ENCODE measurements around the gene HTR3E.

DNA sequence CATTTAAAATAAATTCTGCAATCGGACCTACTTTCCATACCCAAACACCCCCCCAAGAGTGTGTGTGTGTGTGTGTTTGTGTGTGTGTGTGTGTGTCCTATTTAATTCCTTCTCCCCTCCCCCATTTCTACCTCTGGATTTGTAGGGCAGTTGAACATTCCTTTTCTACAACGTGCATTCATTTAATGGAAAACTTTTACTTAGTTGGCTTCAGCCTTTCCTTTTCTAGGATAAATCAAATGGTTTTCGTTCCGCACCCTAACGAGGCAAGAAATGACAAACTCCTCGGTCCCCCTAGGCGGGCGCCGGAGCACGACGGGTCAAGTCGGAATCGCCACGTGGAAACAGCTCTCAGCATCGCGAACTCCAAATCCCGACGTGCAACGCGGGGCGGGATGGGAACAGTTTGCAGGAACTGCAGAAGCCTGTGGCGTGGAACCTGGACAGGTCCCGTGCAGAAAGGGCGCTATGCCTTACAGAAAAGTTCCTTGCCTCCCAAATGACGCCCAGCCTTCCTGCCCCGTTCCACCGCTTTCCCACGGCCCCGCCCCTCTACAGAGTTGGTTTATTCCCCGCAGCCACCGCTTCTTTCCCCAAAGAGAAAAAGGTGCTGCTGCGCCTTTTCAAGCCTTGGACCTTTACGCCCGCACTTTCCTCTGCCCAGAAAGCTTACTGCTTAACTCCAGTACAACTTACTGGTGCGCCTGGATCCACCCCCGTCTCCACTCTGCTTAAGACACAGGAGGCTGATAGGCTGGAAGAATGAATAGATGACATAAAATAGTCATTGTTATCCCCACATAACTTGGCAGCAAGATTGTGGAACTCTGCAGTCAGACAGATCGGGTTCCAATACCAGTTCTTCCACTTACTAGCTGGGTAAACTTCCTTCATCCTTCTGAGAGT is 37.2 kb downstream of the HTR3E start:
- TF ChIP-seq, protein P1, sequence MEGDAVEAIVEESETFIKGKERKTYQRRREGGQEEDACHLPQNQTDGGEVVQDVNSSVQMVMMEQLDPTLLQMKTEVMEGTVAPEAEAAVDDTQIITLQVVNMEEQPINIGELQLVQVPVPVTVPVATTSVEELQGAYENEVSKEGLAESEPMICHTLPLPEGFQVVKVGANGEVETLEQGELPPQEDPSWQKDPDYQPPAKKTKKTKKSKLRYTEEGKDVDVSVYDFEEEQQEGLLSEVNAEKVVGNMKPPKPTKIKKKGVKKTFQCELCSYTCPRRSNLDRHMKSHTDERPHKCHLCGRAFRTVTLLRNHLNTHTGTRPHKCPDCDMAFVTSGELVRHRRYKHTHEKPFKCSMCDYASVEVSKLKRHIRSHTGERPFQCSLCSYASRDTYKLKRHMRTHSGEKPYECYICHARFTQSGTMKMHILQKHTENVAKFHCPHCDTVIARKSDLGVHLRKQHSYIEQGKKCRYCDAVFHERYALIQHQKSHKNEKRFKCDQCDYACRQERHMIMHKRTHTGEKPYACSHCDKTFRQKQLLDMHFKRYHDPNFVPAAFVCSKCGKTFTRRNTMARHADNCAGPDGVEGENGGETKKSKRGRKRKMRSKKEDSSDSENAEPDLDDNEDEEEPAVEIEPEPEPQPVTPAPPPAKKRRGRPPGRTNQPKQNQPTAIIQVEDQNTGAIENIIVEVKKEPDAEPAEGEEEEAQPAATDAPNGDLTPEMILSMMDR (IDR thresholded peaks at IDR 0.05 in 8 of 11, conservative IDR thresholded peaks at IDR 0.05 in 3 of 11), result no peak
- no peak for TF ChIP-seq POLR2A (IDR thresholded peaks at IDR 0.05)

All from spleen (tissue), 7 donors.